Islet precursor cell (in vitro differentiated cells): ENCODE measurements around the gene GALK2.
"Not testable (repeated sequence)": the region's sequence is repeated elsewhere in the genome, so short reads cannot be mapped to it uniquely, and the experiment has no call there.

Experiments used
- DNase-seq: peaks from one replicate; pipeline ENCODE4 v3.0.0-alpha.2; 2018

Gene GALK2

GRCh38 chr15:49168016-49168415, 2.0 kb upstream of the GALK2 start:
- DNase-seq, result no peak

- no peak for DNase-seq
These were observed 1.7 kb downstream of the GALK2 start for GRCh38 chr15:49171790-49172189.

- no peak for DNase-seq
These were observed 4.9 kb downstream of the GALK2 start for GRCh38 chr15:49174902-49175301.

- not testable (repeated sequence) for DNase-seq
These were observed 5.7 kb downstream of the GALK2 start for GRCh38 chr15:49175582-49176397.

- no peak for DNase-seq
These were observed 8.4 kb downstream of the GALK2 start for GRCh38 chr15:49178497-49178896.

GRCh38 chr15:49179433-49180190, 9.6 kb downstream of the GALK2 start:
- DNase-seq, result no peak

GRCh38 chr15:49182128-49182527, 12.1 kb downstream of the GALK2 start:
- DNase-seq, result no peak

GRCh38 chr15:49183741-49184140, 13.7 kb downstream of the GALK2 start:
- DNase-seq, result not testable (repeated sequence)

- DNase-seq, result no peak
These were observed 15.4 kb downstream of the GALK2 start for GRCh38 chr15:49185473-49185872.

GRCh38 chr15:49187549-49188245, 17.6 kb downstream of the GALK2 start:
- no peak for DNase-seq

GRCh38 chr15:49188933-49189332, 18.9 kb downstream of the GALK2 start:
- no peak for DNase-seq

GRCh38 chr15:49189631-49190030, 19.6 kb downstream of the GALK2 start:
- DNase-seq, result no peak

- no peak for DNase-seq
These were observed 20.5 kb downstream of the GALK2 start for GRCh38 chr15:49190586-49190985.

GRCh38 chr15:49191892-49192291, 21.8 kb downstream of the GALK2 start:
- DNase-seq, result no peak

- DNase-seq, result no peak
These were observed 26.8 kb downstream of the GALK2 start for GRCh38 chr15:49196856-49197255.

- no peak for DNase-seq
These were observed 29.6 kb downstream of the GALK2 start for GRCh38 chr15:49199666-49200065.

- DNase-seq, result no peak
These were observed 30.3 kb downstream of the GALK2 start for GRCh38 chr15:49200347-49200746.

GRCh38 chr15:49208102-49208501, 38.1 kb downstream of the GALK2 start:
- not testable (repeated sequence) for DNase-seq

GRCh38 chr15:49212897-49213296, 42.9 kb downstream of the GALK2 start:
- DNase-seq, result no peak

- DNase-seq, result no peak
These were observed 46.0 kb downstream of the GALK2 start for GRCh38 chr15:49215768-49216739.

GRCh38 chr15:49223536-49224274, 53.7 kb downstream of the GALK2 start:
- DNase-seq, result no peak
